Adipocyte (in vitro differentiated cells): Measurements from ENCODE around the gene ZNF467.

Experiments
- DNase-seq: peaks from one replicate; pipeline ENCODE4 v3.0.0-alpha.2; 2015; ENCODE audit warnings: low read depth
- H3K27me3 ChIP-seq: replicated peaks from 2 replicates; pipeline ENCODE4 v1.7.0; 2013; ENCODE audit warnings: mild to moderate bottlenecking, low read length, moderate library complexity; ENCODE audit not compliant: control insufficient read depth, insufficient read depth
- H3K36me3 ChIP-seq: 2 replicates; pipeline ENCODE4 v1.7.0; 2013; ENCODE audit warnings: low read length, mild to moderate bottlenecking, moderate library complexity; ENCODE audit not compliant: control insufficient read depth, insufficient read depth, severe bottlenecking
- H3K4me1 ChIP-seq: 2 replicates; pipeline ENCODE4 v1.7.0; 2013; ENCODE audit warnings: mild to moderate bottlenecking, low read length, moderate library complexity; ENCODE audit not compliant: control insufficient read depth, insufficient read depth
- H3K4me3 ChIP-seq: 2 replicates; pipeline ENCODE4 v1.7.0; 2013; ENCODE audit warnings: mild to moderate bottlenecking, low read length, moderate library complexity
- H3K9ac ChIP-seq: 2 replicates; pipeline ENCODE4 v1.7.0; 2013; ENCODE audit warnings: mild to moderate bottlenecking, low read length, moderate library complexity
- H3K9me3 ChIP-seq: 2 replicates; pipeline ENCODE4 v1.7.0; 2013; ENCODE audit warnings: mild to moderate bottlenecking, low read length, moderate library complexity; ENCODE audit not compliant: control insufficient read depth

ZNF467 gene

GRCh38 chr7:149719912-149720335 is 53.5 kb downstream of the ZNF467 start:
- no peaks in the 10 kb centered on the region for H3K27me3 ChIP-seq
- H3K9me3 ChIP-seq, result no peaks in the 10 kb centered on the region
- H3K4me3 ChIP-seq, result no peak overlapping the region
- peaks cover 13% of the 10 kb centered on the region for H3K4me1 ChIP-seq
- no peak overlapping the region for H3K9ac ChIP-seq
- H3K36me3 ChIP-seq, result peaks cover 18% of the 10 kb centered on the region
- DNase-seq, result no peak

GRCh38 chr7:149719050-149719899 is 54.1 kb downstream of the ZNF467 start:
- Histone ChIP-seq H3K4me1 (peaks cover 14% of the 10 kb centered on the region), H3K9ac (no peak overlapping the region), H3K9me3 (no peaks in the 10 kb centered on the region), H3K4me3 (no peak overlapping the region), H3K36me3 (peaks cover 18% of the 10 kb centered on the region), H3K27me3 (no peaks in the 10 kb centered on the region)
- DNase-seq, result no peak

GRCh38 chr7:149718730-149719049 is 54.7 kb downstream of the ZNF467 start:
- H3K36me3 ChIP-seq, result peaks cover 18% of the 10 kb centered on the region
- H3K4me3 ChIP-seq, result no peak overlapping the region
- H3K9me3 ChIP-seq, result no peaks in the 10 kb centered on the region
- H3K27me3 ChIP-seq, result no peaks in the 10 kb centered on the region
- H3K4me1 ChIP-seq, result peaks cover 20% of the 10 kb centered on the region
- no peak overlapping the region for H3K9ac ChIP-seq
- no peak for DNase-seq

GRCh38 chr7:149717481-149717880 is 55.9 kb downstream of the ZNF467 start:
- H3K4me1 ChIP-seq, result peaks cover 20% of the 10 kb centered on the region
- H3K9me3 ChIP-seq, result no peaks in the 10 kb centered on the region
- no peak overlapping the region for H3K9ac ChIP-seq
- peaks cover 15% of the 10 kb centered on the region for H3K36me3 ChIP-seq
- no peak overlapping the region for H3K4me3 ChIP-seq
- DNase-seq, result no peak
- H3K27me3 ChIP-seq, result no peaks in the 10 kb centered on the region

GRCh38 chr7:149716932-149717307 is 56.5 kb downstream of the ZNF467 start:
- DNase-seq, result no peak
- Histone ChIP-seq H3K36me3 (peaks cover 13% of the 10 kb centered on the region), H3K27me3 (no peaks in the 10 kb centered on the region), H3K4me1 (peaks cover 20% of the 10 kb centered on the region), H3K4me3 (no peak overlapping the region), H3K9me3 (peaks cover 2% of the 10 kb centered on the region), H3K9ac (no peak overlapping the region)

- Histone ChIP-seq H3K27me3 (no peaks in the 10 kb centered on the region), H3K4me1 (peaks cover 20% of the 10 kb centered on the region), H3K36me3 (peaks cover 6% of the 10 kb centered on the region), H3K9me3 (peaks cover 8% of the 10 kb centered on the region), H3K4me3 (no peak overlapping the region), H3K9ac (peak overlapping the region; percentile 83)
- DNase-seq, result no peak
These were observed 57.1 kb downstream of the ZNF467 start for GRCh38 chr7:149716007-149716931.

GRCh38 chr7:149715476-149715875 is 57.9 kb downstream of the ZNF467 start:
- H3K27me3 ChIP-seq, result no peaks in the 10 kb centered on the region
- peaks cover 16% of the 10 kb centered on the region for H3K9me3 ChIP-seq
- peaks cover 20% of the 10 kb centered on the region for H3K4me1 ChIP-seq
- no peaks in the 10 kb centered on the region for H3K36me3 ChIP-seq
- peak overlapping the region; percentile 81 for H3K4me3 ChIP-seq
- H3K9ac ChIP-seq, result peak overlapping the region; percentile 83
- no peak for DNase-seq

GRCh38 chr7:149714910-149715471 is 58.4 kb downstream of the ZNF467 start:
- H3K4me1 ChIP-seq, result peaks cover 16% of the 10 kb centered on the region
- DNase-seq, result no peak
- H3K4me3 ChIP-seq, result peak overlapping the region; percentile 81
- H3K9ac ChIP-seq, result peak overlapping the region; percentile 83
- no peaks in the 10 kb centered on the region for H3K27me3 ChIP-seq
- H3K9me3 ChIP-seq, result peaks cover 20% of the 10 kb centered on the region
- H3K36me3 ChIP-seq, result no peaks in the 10 kb centered on the region
